ENCODE results near the gene RHBDL1. TPM values are rescaled to one million over a fixed set of nuclear protein-coding genes. Genes with fewer than 3 reads are reported as not detected.

The RHBDL1 gene
- total and polyA plus RNA-seq, 9 of the 15 experiments (the other 6 are each of a cell fraction or from before 2014, with no cell fraction given): 0.03 to 5.6 (median 1.3) TPM; not detected in 1

GRCh38 chr16:647173-647902, 28.1 kb upstream of the RHBDL1 start (continued):
- 0 out of 2 replicates have a peak, but pooled peaks have one; percentile 31 for TF ChIP-seq PML (IDR thresholded peaks at IDR 0.05; ENCODE audit: low read length)

- ChIA-PET POLR2A (interaction anchor here (0.7 kb wide), 1 partner anchor 82 kb away, joined by 3 read pairs; no protein-coding TSS in a partner anchor), CTCF (ENCODE audit: low intra/inter-chr PET ratio) (no interaction called here)
- Histone ChIP-seq H3K27me3 (ENCODE audit: control insufficient read depth in 2 of 2, insufficient read depth in 2 of 2, low read length in 2 of 2) (no peaks in the 10 kb centered on the region), H3K4me1 (replicated peaks in 1 of 2; ENCODE audit: control insufficient read depth in 2 of 2, insufficient read depth in 2 of 2, low read length in 2 of 2) (peaks cover 1 to 88% of the 10 kb centered on the region in 2 experiments; a peak in 3 of 5 replicates), H3K4me3 (no peak overlapping the region), H3K9me3 (replicated peaks; ENCODE audit: control insufficient read depth, insufficient read depth, low read depth, low read length) (no peaks in the 10 kb centered on the region), H3K4me2 (ENCODE audit: insufficient read depth, low read length) (no peak overlapping the region), H3K36me3 (ENCODE audit: control insufficient read depth, insufficient read depth, low read length) (peaks cover 47% of the 10 kb centered on the region; the same call in 2 of the 3 replicates), H2AFZ (ENCODE audit: low read depth, low read length) (no peak overlapping the region), H4K20me1 (replicated peaks; ENCODE audit: control insufficient read depth, insufficient read depth, low read length) (no peaks in the 10 kb centered on the region), H3K79me2 (ENCODE audit: control insufficient read depth, insufficient read depth, low read length) (peaks cover 30% of the 10 kb centered on the region), H3K9me1 (ENCODE audit: control insufficient read depth, insufficient read depth, low read length) (no peaks in the 10 kb centered on the region), H3K9ac (ENCODE audit: insufficient read depth in 1 of 2, low read depth in 2 of 2, low read length in 2 of 2) (no peak overlapping the region), H3K27ac (ENCODE audit: extremely low read depth, low read depth, low read length) (no peak overlapping the region)
- DNase-seq (ENCODE audit: extremely low read depth in 1 of 4, low spot score in 3 of 4) (no peak), FAIRE-seq (no peak), ATAC-seq (no peak)
- BruUV-seq (replicated peaks): no TSS peak
- WGBS (ENCODE audit: insufficient coverage, low coverage, missing lambda C conversion rate): 95% methylated on average over 17 of the region's 24 CpGs
- intact Hi-C loops (cut with micrococcal nuclease): no loop called here
- in situ Hi-C loops (cut with MboI): no loop called here
- TF ChIP-seq TCF7L2 (IDR thresholded peaks at IDR 0.05; ENCODE audit: low read depth, low read length): no peak
- 0 out of 2 replicates have a peak, but pooled peaks have one; percentile 53 for TF ChIP-seq POLR2A (conservative IDR thresholded peaks at IDR 0.05)
- TF ChIP-seq SOX6 (IDR thresholded peaks at IDR 0.05): no peak
- no peak for TF ChIP-seq XRCC4 (IDR thresholded peaks at IDR 0.05; ENCODE audit: extremely low read depth, insufficient read depth, insufficient read length)
- no peak for TF ChIP-seq GATAD2B (IDR thresholded peaks at IDR 0.05; ENCODE audit: borderline replicate concordance)
- TF ChIP-seq, protein P1, sequence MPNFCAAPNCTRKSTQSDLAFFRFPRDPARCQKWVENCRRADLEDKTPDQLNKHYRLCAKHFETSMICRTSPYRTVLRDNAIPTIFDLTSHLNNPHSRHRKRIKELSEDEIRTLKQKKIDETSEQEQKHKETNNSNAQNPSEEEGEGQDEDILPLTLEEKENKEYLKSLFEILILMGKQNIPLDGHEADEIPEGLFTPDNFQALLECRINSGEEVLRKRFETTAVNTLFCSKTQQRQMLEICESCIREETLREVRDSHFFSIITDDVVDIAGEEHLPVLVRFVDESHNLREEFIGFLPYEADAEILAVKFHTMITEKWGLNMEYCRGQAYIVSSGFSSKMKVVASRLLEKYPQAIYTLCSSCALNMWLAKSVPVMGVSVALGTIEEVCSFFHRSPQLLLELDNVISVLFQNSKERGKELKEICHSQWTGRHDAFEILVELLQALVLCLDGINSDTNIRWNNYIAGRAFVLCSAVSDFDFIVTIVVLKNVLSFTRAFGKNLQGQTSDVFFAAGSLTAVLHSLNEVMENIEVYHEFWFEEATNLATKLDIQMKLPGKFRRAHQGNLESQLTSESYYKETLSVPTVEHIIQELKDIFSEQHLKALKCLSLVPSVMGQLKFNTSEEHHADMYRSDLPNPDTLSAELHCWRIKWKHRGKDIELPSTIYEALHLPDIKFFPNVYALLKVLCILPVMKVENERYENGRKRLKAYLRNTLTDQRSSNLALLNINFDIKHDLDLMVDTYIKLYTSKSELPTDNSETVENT (CRISPR knock-in tag; IDR thresholded peaks at IDR 0.05): no peak
- TF ChIP-seq WHSC1 (IDR thresholded peaks at IDR 0.05; ENCODE audit: low read length): no peak
- no peak for TF ChIP-seq LCOR (CRISPR knock-in tag; IDR thresholded peaks at IDR 0.05)
- TF ChIP-seq PHF21A (IDR thresholded peaks at IDR 0.05; ENCODE audit: borderline replicate concordance, low read depth): no peak
- TF ChIP-seq ZNF668 (CRISPR knock-in tag; IDR thresholded peaks at IDR 0.05): no peak
- TF ChIP-seq SMARCE1 (IDR thresholded peaks at IDR 0.05): no peak
- TF ChIP-seq ZBTB33 (CRISPR knock-in tag; IDR thresholded peaks at IDR 0.05): peak; percentile 46; the same call in 1 of the 2 replicates
- no peak for TF ChIP-seq NCOA6 (IDR thresholded peaks at IDR 0.05)
- TF ChIP-seq ZNF431 (CRISPR knock-in tag; IDR thresholded peaks at IDR 0.05): no peak
- no peak for TF ChIP-seq CBX8 (IDR thresholded peaks at IDR 0.05; ENCODE audit: borderline replicate concordance, extremely low read depth, low read depth, low read length, poor library complexity, severe bottlenecking)
- TF ChIP-seq NR2C1 (IDR thresholded peaks at IDR 0.05): no peak
- TF ChIP-seq NR2C1 (tag; IDR thresholded peaks at IDR 0.05): no peak
These were observed 27.2 kb upstream of the RHBDL1 start for GRCh38 chr16:648071-648780.

All from K562 (cell line).